ENCODE data around the gene MEIKIN.

The MEIKIN gene

GRCh38 chr5:131944702-131945550, 537 bp downstream of the MEIKIN start:
- Histone ChIP-seq H3K4me3 (ENCODE audit: low read length) (no peak overlapping the region), H3K27ac (ENCODE audit: low read depth, low read length) (no peak overlapping the region), H3K4me1 (ENCODE audit: insufficient read depth, low read length) (no peaks in the 10 kb centered on the region), H3K9ac (ENCODE audit: low read depth, low read length) (no peak overlapping the region), H3K27me3 (ENCODE audit: insufficient read depth, low read length) (no peaks in the 10 kb centered on the region), H3K9me3 (ENCODE audit: insufficient read depth, low read depth, low read length) (no peaks in the 10 kb centered on the region), H3K36me3 (ENCODE audit: insufficient read depth, low read length) (no peaks in the 10 kb centered on the region)
- 94% methylated on average over 37 of the region's 37 CpGs for WGBS

DNA sequence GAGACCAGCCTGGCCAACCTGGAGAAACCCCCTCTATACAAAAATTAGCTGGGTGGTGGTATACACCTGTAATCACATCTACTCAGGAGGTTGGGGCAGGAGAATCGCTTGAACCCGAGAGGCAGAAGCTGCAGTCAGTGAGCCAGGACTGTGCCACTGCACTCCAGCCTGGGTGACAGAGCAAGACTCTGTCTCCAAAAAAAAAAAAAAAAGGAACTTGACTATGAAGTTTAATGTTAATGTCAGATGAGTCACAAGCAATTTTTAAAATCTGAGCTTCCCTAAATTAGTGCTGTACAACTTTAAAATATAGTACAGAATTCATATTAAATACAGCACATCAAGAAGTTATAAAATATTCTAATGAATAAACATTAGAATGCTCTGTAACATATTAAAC, 1.5 kb downstream of the MEIKIN start:
- H3K27me3 ChIP-seq (ENCODE audit: insufficient read depth, low read length), result no peaks in the 10 kb centered on the region

DNA sequence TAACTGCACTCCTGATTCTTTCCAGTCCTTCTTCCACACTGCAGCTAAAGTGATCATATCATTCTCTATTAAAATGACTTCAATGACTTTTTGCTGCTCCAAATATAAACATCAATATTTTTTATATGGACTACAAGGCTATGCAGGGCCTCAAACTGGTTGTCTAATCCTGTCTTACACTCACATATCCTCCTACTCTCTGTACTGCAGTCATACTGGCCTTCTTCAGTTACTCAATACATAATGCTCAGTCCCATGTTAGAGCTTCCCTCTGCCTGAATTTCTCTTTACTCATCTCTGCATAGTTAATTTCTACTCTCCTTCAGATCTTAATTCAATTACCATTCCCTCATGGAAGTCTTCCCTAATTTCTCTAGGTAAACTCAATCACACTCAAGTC, 3.4 kb downstream of the MEIKIN start:
- H3K9me3 ChIP-seq (ENCODE audit: insufficient read depth, low read depth, low read length), result no peaks in the 10 kb centered on the region
- H3K36me3 ChIP-seq (ENCODE audit: insufficient read depth, low read length), result no peaks in the 10 kb centered on the region
- no peak overlapping the region for H3K27ac ChIP-seq (ENCODE audit: low read depth, low read length)
- no peak overlapping the region for H3K4me3 ChIP-seq (ENCODE audit: low read length)
- no peak overlapping the region for H3K9ac ChIP-seq (ENCODE audit: low read depth, low read length)
- H3K27me3 ChIP-seq (ENCODE audit: insufficient read depth, low read length), result no peaks in the 10 kb centered on the region
- no peaks in the 10 kb centered on the region for H3K4me1 ChIP-seq (ENCODE audit: insufficient read depth, low read length)

More for the DNA sequence above, 1.5 kb downstream of the MEIKIN start:
- Histone ChIP-seq H3K36me3 (ENCODE audit: insufficient read depth, low read length) (no peaks in the 10 kb centered on the region), H3K9me3 (ENCODE audit: insufficient read depth, low read depth, low read length) (no peaks in the 10 kb centered on the region), H3K4me3 (ENCODE audit: low read length) (no peak overlapping the region), H3K4me1 (ENCODE audit: insufficient read depth, low read length) (no peaks in the 10 kb centered on the region), H3K27ac (ENCODE audit: low read depth, low read length) (no peak overlapping the region), H3K9ac (ENCODE audit: low read depth, low read length) (no peak overlapping the region)
- WGBS, result 91% methylated on average over 2 of the region's 2 CpGs

- Histone ChIP-seq H3K36me3 (ENCODE audit: insufficient read depth, low read length) (no peaks in the 10 kb centered on the region), H3K27ac (ENCODE audit: low read depth, low read length) (no peak overlapping the region), H3K27me3 (ENCODE audit: insufficient read depth, low read length) (no peaks in the 10 kb centered on the region), H3K4me1 (ENCODE audit: insufficient read depth, low read length) (no peaks in the 10 kb centered on the region), H3K9me3 (ENCODE audit: insufficient read depth, low read depth, low read length) (no peaks in the 10 kb centered on the region), H3K9ac (ENCODE audit: low read depth, low read length) (no peak overlapping the region), H3K4me3 (ENCODE audit: low read length) (no peak overlapping the region)
- WGBS, result 70% methylated on average over 3 of the region's 3 CpGs
These were observed 5.6 kb downstream of the MEIKIN start for GRCh38 chr5:131939690-131940345.

GRCh38 chr5:131932235-131932634, 13.2 kb downstream of the MEIKIN start:
- H3K9me3 ChIP-seq (ENCODE audit: insufficient read depth, low read depth, low read length), result peaks cover 13% of the 10 kb centered on the region
- no peaks in the 10 kb centered on the region for H3K27me3 ChIP-seq (ENCODE audit: insufficient read depth, low read length)
- H3K36me3 ChIP-seq (ENCODE audit: insufficient read depth, low read length), result no peaks in the 10 kb centered on the region
- H3K4me3 ChIP-seq (ENCODE audit: low read length), result no peak overlapping the region
- WGBS, result 11% methylated on average over 1 of the region's 2 CpGs
- peaks cover 13% of the 10 kb centered on the region; the same call in 1 of the 2 replicates for H3K4me1 ChIP-seq (ENCODE audit: insufficient read depth, low read length)
- H3K9ac ChIP-seq (ENCODE audit: low read depth, low read length), result no peak overlapping the region
- no peak overlapping the region for H3K27ac ChIP-seq (ENCODE audit: low read depth, low read length)

GRCh38 chr5:131928957-131929356, 16.5 kb downstream of the MEIKIN start:
- H3K4me1 ChIP-seq (ENCODE audit: insufficient read depth, low read length), result peaks cover 13% of the 10 kb centered on the region; the same call in 1 of the 2 replicates
- H3K9ac ChIP-seq (ENCODE audit: low read depth, low read length), result no peak overlapping the region
- no peaks in the 10 kb centered on the region for H3K36me3 ChIP-seq (ENCODE audit: insufficient read depth, low read length)
- H3K9me3 ChIP-seq (ENCODE audit: insufficient read depth, low read depth, low read length), result peaks cover 21% of the 10 kb centered on the region
- H3K4me3 ChIP-seq (ENCODE audit: low read length), result no peak overlapping the region
- no peak overlapping the region for H3K27ac ChIP-seq (ENCODE audit: low read depth, low read length)
- H3K27me3 ChIP-seq (ENCODE audit: insufficient read depth, low read length), result no peaks in the 10 kb centered on the region

GRCh38 chr5:131926168-131926567, 19.3 kb downstream of the MEIKIN start:
- H3K27me3 ChIP-seq (ENCODE audit: insufficient read depth, low read length), result no peaks in the 10 kb centered on the region
- H3K9me3 ChIP-seq (ENCODE audit: insufficient read depth, low read depth, low read length), result peaks cover 21% of the 10 kb centered on the region
- H3K4me1 ChIP-seq (ENCODE audit: insufficient read depth, low read length), result no peaks in the 10 kb centered on the region
- no peak overlapping the region for H3K4me3 ChIP-seq (ENCODE audit: low read length)
- no peak overlapping the region for H3K27ac ChIP-seq (ENCODE audit: low read depth, low read length)
- 85% methylated on average over 3 of the region's 3 CpGs for WGBS
- H3K9ac ChIP-seq (ENCODE audit: low read depth, low read length), result no peak overlapping the region
- no peaks in the 10 kb centered on the region for H3K36me3 ChIP-seq (ENCODE audit: insufficient read depth, low read length)

DNA sequence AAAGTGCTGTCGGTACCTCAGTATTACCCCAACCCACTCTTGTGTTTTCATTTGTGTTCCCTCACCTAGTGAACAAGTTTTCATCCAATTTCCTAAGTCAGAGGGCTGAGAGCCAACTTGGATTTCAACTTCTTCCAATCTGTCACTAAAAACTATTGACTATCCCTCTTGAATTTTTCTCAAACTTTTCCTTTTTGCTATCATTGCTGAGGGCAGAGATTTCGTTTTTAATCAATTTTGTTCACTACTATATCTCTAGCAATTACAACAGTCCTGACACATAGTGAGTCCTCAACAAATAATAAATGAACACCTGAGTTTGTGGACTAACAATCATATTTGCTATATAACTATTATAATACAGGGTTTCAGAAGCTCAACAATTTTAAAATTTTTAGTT, 29.0 kb downstream of the MEIKIN start:
- no peaks in the 10 kb centered on the region for H3K4me1 ChIP-seq (ENCODE audit: insufficient read depth, low read length)
- H3K27me3 ChIP-seq (ENCODE audit: insufficient read depth, low read length), result no peaks in the 10 kb centered on the region
- no peaks in the 10 kb centered on the region for H3K9me3 ChIP-seq (ENCODE audit: insufficient read depth, low read depth, low read length)
- no peaks in the 10 kb centered on the region for H3K36me3 ChIP-seq (ENCODE audit: insufficient read depth, low read length)
- 75% methylated on average over 2 of the region's 2 CpGs for WGBS
- no peak overlapping the region for H3K27ac ChIP-seq (ENCODE audit: low read depth, low read length)
- no peak overlapping the region for H3K4me3 ChIP-seq (ENCODE audit: low read length)
- no peak overlapping the region for H3K9ac ChIP-seq (ENCODE audit: low read depth, low read length)

GRCh38 chr5:131914472-131914871, 31.0 kb downstream of the MEIKIN start:
- Histone ChIP-seq H3K36me3 (ENCODE audit: insufficient read depth, low read length) (no peaks in the 10 kb centered on the region), H3K4me3 (ENCODE audit: low read length) (no peak overlapping the region), H3K27me3 (ENCODE audit: insufficient read depth, low read length) (no peaks in the 10 kb centered on the region), H3K9me3 (ENCODE audit: insufficient read depth, low read depth, low read length) (no peaks in the 10 kb centered on the region), H3K9ac (ENCODE audit: low read depth, low read length) (no peak overlapping the region), H3K27ac (ENCODE audit: low read depth, low read length) (no peak overlapping the region), H3K4me1 (ENCODE audit: insufficient read depth, low read length) (no peaks in the 10 kb centered on the region)

GRCh38 chr5:131913603-131914002, 31.9 kb downstream of the MEIKIN start:
- no peaks in the 10 kb centered on the region for H3K4me1 ChIP-seq (ENCODE audit: insufficient read depth, low read length)
- H3K36me3 ChIP-seq (ENCODE audit: insufficient read depth, low read length), result no peaks in the 10 kb centered on the region
- H3K4me3 ChIP-seq (ENCODE audit: low read length), result no peak overlapping the region
- H3K27me3 ChIP-seq (ENCODE audit: insufficient read depth, low read length), result no peaks in the 10 kb centered on the region
- no peaks in the 10 kb centered on the region for H3K9me3 ChIP-seq (ENCODE audit: insufficient read depth, low read depth, low read length)
- no peak overlapping the region for H3K27ac ChIP-seq (ENCODE audit: low read depth, low read length)
- H3K9ac ChIP-seq (ENCODE audit: low read depth, low read length), result no peak overlapping the region
- 85% methylated on average over 3 of the region's 3 CpGs for WGBS

GRCh38 chr5:131906668-131907067, 38.8 kb downstream of the MEIKIN start:
- Histone ChIP-seq H3K4me3 (ENCODE audit: low read length) (no peak overlapping the region), H3K27ac (ENCODE audit: low read depth, low read length) (no peak overlapping the region), H3K9ac (ENCODE audit: low read depth, low read length) (no peak overlapping the region), H3K9me3 (ENCODE audit: insufficient read depth, low read depth, low read length) (peaks cover 12% of the 10 kb centered on the region; the same call in 1 of the 2 replicates), H3K36me3 (ENCODE audit: insufficient read depth, low read length) (no peaks in the 10 kb centered on the region), H3K27me3 (ENCODE audit: insufficient read depth, low read length) (no peaks in the 10 kb centered on the region), H3K4me1 (ENCODE audit: insufficient read depth, low read length) (no peaks in the 10 kb centered on the region)
- WGBS, result 88% methylated on average over 1 of the region's 2 CpGs
